GM23248 (cell line): ENCODE results near the gene POLN. TPM values are rescaled to one million over a fixed set of nuclear protein-coding genes. Genes with fewer than 3 reads are reported as not detected.

Experiments used
- DNase-seq: peaks from one replicate; pipeline ENCODE4 v3.0.0-alpha.2; 2015
- H2AFZ ChIP-seq: fragments of 200-600 bp; sonication (generic); 2 replicates; pipeline ENCODE4 v1.6.1; 2016; ENCODE audit warnings: antibody characterized with exemption
- H3F3A ChIP-seq: fragments of 200-600 bp; sonication (generic); 2 replicates; pipeline ENCODE4 v1.6.1; 2016; ENCODE audit warnings: mild to moderate bottlenecking, antibody characterized with exemption, mixed run types; ENCODE audit not compliant: insufficient read depth
- H3K27ac ChIP-seq: fragments of 200-600 bp; sonication (generic); 2 replicates; pipeline ENCODE4 v1.5.1; 2016; ENCODE audit warnings: mild to moderate bottlenecking
- H3K27me3 ChIP-seq: fragments of 200-600 bp; sonication (generic); replicated peaks from 2 replicates; pipeline ENCODE4 v1.6.1; 2016; ENCODE audit warnings: mild to moderate bottlenecking; ENCODE audit not compliant: insufficient read depth
- H3K36me3 ChIP-seq: fragments of 200-600 bp; sonication (generic); 2 replicates; pipeline ENCODE4 v1.6.1; 2016; ENCODE audit warnings: low read depth, mild to moderate bottlenecking
- H3K4me1 ChIP-seq: fragments of 200-600 bp; sonication (generic); 2 replicates; pipeline ENCODE4 v1.6.1; 2016; ENCODE audit warnings: mild to moderate bottlenecking; ENCODE audit not compliant: insufficient read depth
- H3K4me2 ChIP-seq: fragments of 200-600 bp; sonication (generic); one replicate; pipeline ENCODE4 v1.6.1; 2016; ENCODE audit warnings: mild to moderate bottlenecking; ENCODE audit not compliant: unreplicated experiment
- H3K4me3 ChIP-seq: fragments of 200-600 bp; sonication (generic); 2 replicates; pipeline ENCODE4 v1.5.1; 2016; ENCODE audit warnings: mild to moderate bottlenecking
- H3K79me2 ChIP-seq: fragments of 200-600 bp; sonication (generic); 2 replicates; pipeline ENCODE4 v1.6.1; 2016; ENCODE audit warnings: mild to moderate bottlenecking; ENCODE audit not compliant: insufficient read depth
- H3K9ac ChIP-seq: fragments of 200-600 bp; sonication (generic); 2 replicates; pipeline ENCODE4 v1.6.1; 2016; ENCODE audit warnings: mild to moderate bottlenecking
- H3K9me2 ChIP-seq: fragments of 200-600 bp; sonication (generic); 2 replicates; pipeline ENCODE4 v1.6.1; 2016; ENCODE audit warnings: mixed run types, mild to moderate bottlenecking, moderate library complexity; ENCODE audit not compliant: insufficient read depth
- H3K9me3 ChIP-seq: fragments of 200-600 bp; sonication (generic); one replicate; pipeline ENCODE4 v1.6.1; 2017; ENCODE audit warnings: low read depth
- H4K20me1 ChIP-seq: fragments of 200-600 bp; sonication (generic); 2 replicates; pipeline ENCODE4 v1.6.0; 2016; ENCODE audit not compliant: insufficient read depth
- EZH2 ChIP-seq: fragments of 200-600 bp; sonication (generic); IDR thresholded peaks from 2 replicates; pipeline ENCODE4 v1.6.1; 2018; ENCODE audit warnings: antibody characterized with exemption, mild to moderate bottlenecking; ENCODE audit not compliant: insufficient read depth, poor library complexity, severe bottlenecking
- EZH2phosphoT487 ChIP-seq: fragments of 200-600 bp; sonication (generic); IDR thresholded peaks from 2 replicates; pipeline ENCODE4 v1.6.1; 2018; ENCODE audit warnings: antibody characterized with exemption, moderate library complexity, mild to moderate bottlenecking, low read depth; ENCODE audit not compliant: insufficient read depth
- WGBS, 2 experiments: methylation state at CpG; one replicate each; pipeline ENCODE4 v1.1.6; 2015 to 2017; ENCODE audit warnings: low lambda C conversion rate in 2 of 2, low coverage in 1 of 2; ENCODE audit errors: missing lambda C conversion rate in 2 of 2; 5-methylcytosine and 5-hydroxymethylcytosine counted together
- in situ Hi-C: fragments of 300-500 bp; cut with MboI; formaldehyde crosslinking; loops from 2 replicates; pipeline ENCODE4 v1.15.0; 2020
- polyA plus RNA-seq: library from polyadenylated mRNA; unstranded; fragments of >200 nt; fragmentation: Nextera tagmentation; extraction: Ambion mirVana; gene quantifications from 2 replicates; pipeline ENCODE4 v1.2.1, GENCODE V29; 2016
- total RNA-seq: library from RNA; depleted of rRNA; stranded (reverse); fragments of >200 nt; shearing (Covaris generic); gene quantifications from 2 replicates; pipeline ENCODE4 v1.2.3, GENCODE V29; 2014

POLN gene
- total and polyA plus RNA-seq, 2 experiments from 2014 or later, result 1.6 to 3.9 TPM

DNA sequence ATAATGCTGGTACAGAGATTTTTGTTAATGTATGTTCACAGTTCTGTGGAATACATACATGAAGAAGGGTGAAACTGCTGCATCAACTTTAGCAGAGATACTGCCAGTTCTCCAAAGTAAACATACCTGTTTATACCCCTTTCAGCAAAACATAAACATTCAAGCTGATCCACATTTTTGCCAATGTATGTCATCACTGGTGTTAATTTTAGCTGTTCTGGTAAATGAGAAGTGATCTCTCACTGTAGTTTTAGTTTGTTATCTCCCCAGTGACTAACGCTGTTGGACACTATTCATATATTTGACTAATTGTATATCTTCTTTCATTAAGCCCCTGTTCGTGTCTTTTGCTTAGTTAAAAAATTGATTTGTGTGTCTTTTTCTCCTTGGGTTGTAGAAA is 82.0 kb downstream of the POLN start:
- no peak overlapping the region for H2AFZ ChIP-seq
- TF ChIP-seq EZH2phosphoT487, result no peak
- TF ChIP-seq EZH2, result no peak
- no peaks in the 10 kb centered on the region for H3K4me1 ChIP-seq
- H3K4me3 ChIP-seq, result no peak overlapping the region
- H3K36me3 ChIP-seq, result no peaks in the 10 kb centered on the region
- H3K9me3 ChIP-seq, result no peaks in the 10 kb centered on the region
- no peak for DNase-seq
- no peaks in the 10 kb centered on the region for H3K79me2 ChIP-seq
- H3K9me2 ChIP-seq, result no peaks in the 10 kb centered on the region
- no peak overlapping the region for H3K9ac ChIP-seq
- in situ Hi-C loops, result no loop called here
- no peaks in the 10 kb centered on the region for H3F3A ChIP-seq
- no peak overlapping the region for H3K27ac ChIP-seq
- no peaks in the 10 kb centered on the region for H3K27me3 ChIP-seq
- 87 to 94% methylated on average over 2 of the region's 2 CpGs for WGBS, 2 experiments
- H4K20me1 ChIP-seq, result no peaks in the 10 kb centered on the region
- no peak overlapping the region for H3K4me2 ChIP-seq

DNA sequence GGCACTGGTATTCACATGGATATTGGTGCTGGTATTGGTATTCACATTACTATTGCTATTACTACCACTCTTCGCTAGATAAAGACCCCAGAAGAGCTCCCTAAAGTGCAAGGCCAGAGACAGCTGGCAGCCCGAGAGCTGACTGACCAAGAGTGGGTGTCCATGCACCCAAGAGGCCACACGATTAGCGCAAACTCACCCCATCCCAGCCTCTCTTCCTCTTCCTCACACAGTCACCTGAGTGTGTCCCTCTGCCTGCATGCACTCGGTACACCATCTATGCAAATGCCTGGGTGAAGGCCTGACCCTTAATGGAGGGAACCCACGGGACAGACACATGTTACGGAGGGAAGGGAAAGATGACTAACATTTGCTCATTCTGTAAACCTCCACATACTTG is 86.7 kb downstream of the POLN start:
- DNase-seq, result no peak
- Histone ChIP-seq H3K9ac (no peak overlapping the region), H3K27ac (no peak overlapping the region), H3K36me3 (no peaks in the 10 kb centered on the region), H3K4me3 (no peak overlapping the region), H3F3A (no peaks in the 10 kb centered on the region), H3K27me3 (no peaks in the 10 kb centered on the region), H3K9me2 (no peaks in the 10 kb centered on the region), H3K9me3 (no peaks in the 10 kb centered on the region), H4K20me1 (no peaks in the 10 kb centered on the region), H2AFZ (no peak overlapping the region), H3K4me2 (no peak overlapping the region), H3K79me2 (no peaks in the 10 kb centered on the region), H3K4me1 (no peaks in the 10 kb centered on the region)
- in situ Hi-C loops, result no loop called here
- no peak for TF ChIP-seq EZH2
- no peak for TF ChIP-seq EZH2phosphoT487
- WGBS, 2 experiments, result 94 to 96% methylated on average over 7 of the region's 7 CpGs

GRCh38 chr4:2154215-2154740 is 87.6 kb downstream of the POLN start:
- no peaks in the 10 kb centered on the region for H3K36me3 ChIP-seq
- H3K4me3 ChIP-seq, result no peak overlapping the region
- in situ Hi-C loops, result no loop called here
- H2AFZ ChIP-seq, result no peak overlapping the region
- H3K79me2 ChIP-seq, result no peaks in the 10 kb centered on the region
- no peak for DNase-seq
- TF ChIP-seq EZH2 (no peak), EZH2phosphoT487 (no peak)
- H3K9me3 ChIP-seq, result no peaks in the 10 kb centered on the region
- H3K4me1 ChIP-seq, result no peaks in the 10 kb centered on the region
- WGBS, 2 experiments, result 69 to 84% methylated on average over 2 of the region's 2 CpGs
- no peak overlapping the region for H3K4me2 ChIP-seq
- H3K27ac ChIP-seq, result no peak overlapping the region
- no peaks in the 10 kb centered on the region for H3K9me2 ChIP-seq
- no peaks in the 10 kb centered on the region for H3K27me3 ChIP-seq
- no peaks in the 10 kb centered on the region for H3F3A ChIP-seq
- no peak overlapping the region for H3K9ac ChIP-seq
- H4K20me1 ChIP-seq, result no peaks in the 10 kb centered on the region

GRCh38 chr4:2151544-2151943 is 90.4 kb downstream of the POLN start:
- Histone ChIP-seq H3K9ac (no peak overlapping the region), H3F3A (no peaks in the 10 kb centered on the region), H3K4me2 (no peak overlapping the region), H2AFZ (no peak overlapping the region), H3K79me2 (no peaks in the 10 kb centered on the region), H3K4me3 (no peak overlapping the region), H3K9me3 (no peaks in the 10 kb centered on the region), H3K27ac (no peak overlapping the region), H3K36me3 (no peaks in the 10 kb centered on the region), H3K4me1 (no peaks in the 10 kb centered on the region), H4K20me1 (no peaks in the 10 kb centered on the region), H3K9me2 (no peaks in the 10 kb centered on the region), H3K27me3 (no peaks in the 10 kb centered on the region)
- 59 to 66% methylated on average over 5 of the region's 5 CpGs for WGBS, 2 experiments
- in situ Hi-C loops, result no loop called here
- no peak for DNase-seq
- TF ChIP-seq EZH2phosphoT487 (no peak), EZH2 (no peak)

GRCh38 chr4:2150076-2150475 is 91.8 kb downstream of the POLN start:
- Histone ChIP-seq H3K4me3 (no peak overlapping the region), H3K9me2 (no peaks in the 10 kb centered on the region), H3F3A (no peaks in the 10 kb centered on the region), H3K36me3 (no peaks in the 10 kb centered on the region), H3K79me2 (no peaks in the 10 kb centered on the region), H3K9me3 (no peaks in the 10 kb centered on the region), H3K4me2 (no peak overlapping the region), H4K20me1 (no peaks in the 10 kb centered on the region), H3K27me3 (no peaks in the 10 kb centered on the region), H3K27ac (no peak overlapping the region), H3K4me1 (no peaks in the 10 kb centered on the region), H2AFZ (no peak overlapping the region), H3K9ac (no peak overlapping the region)
- TF ChIP-seq EZH2phosphoT487 (no peak), EZH2 (no peak)
- WGBS, 2 experiments, result 96% methylated on average over 1 of the region's 1 CpG
- no peak for DNase-seq
- in situ Hi-C loops, result no loop called here
